Endothelial cell of umbilical vein (primary cell): ENCODE data around the gene CCDC194. TPM values are rescaled to one million over a fixed set of nuclear protein-coding genes. Genes with fewer than 3 reads are reported as not detected.

Experiments
- BruUV-seq: library from RNA; stranded (reverse); fragments of 400-500 nt; replicated peaks from 2 replicates; lab custom pipeline; 2021; lab: Mats Ljungman, UMichigan
- CTCF ChIA-PET: fragments of 300-600, 350-600 bp; sonication (Branson Sonifier 250); formaldehyde crosslinking; loops from one replicate; lab custom pipeline; 2021; ENCODE audit warnings: antibody characterized with exemption, inconsistent platforms; lab: Charles Lee
- POLR2A ChIA-PET: fragments of 300-600, 350-600 bp; sonication (Branson Sonifier 250); formaldehyde crosslinking; loops from one replicate; lab custom pipeline; 2021; ENCODE audit warnings: antibody characterized with exemption, inconsistent platforms; lab: Charles Lee
- DNase-seq: peaks from one replicate; pipeline ENCODE4 v3.0.0-alpha.2; 2011; ENCODE audit warnings: low read depth, low spot score
- FAIRE-seq: peaks from 2 replicates; lab custom pipeline; 2011; peaks lifted over from hg19 to GRCh38; lab: Jason Lieb, UNC
- H2AFZ ChIP-seq: 2 replicates; pipeline ENCODE4 v1.6.0; 2012; ENCODE audit warnings: low read depth, low read length, control low read depth, inconsistent platforms
- H3K27ac ChIP-seq: 2 replicates; pipeline ENCODE4 v1.5.1; 2011; ENCODE audit warnings: low read depth, mild to moderate bottlenecking, control low read depth, low read length, moderate library complexity; ENCODE audit not compliant: insufficient read depth
- H3K27me3 ChIP-seq, 2 experiments: 2 replicates each; pipeline versions ENCODE4 v1.6.0 to v1.6.1; 2011; ENCODE audit warnings: low read length in 2 of 2, mixed read lengths in 1 of 2; ENCODE audit not compliant: control insufficient read depth in 2 of 2, insufficient read depth in 2 of 2
- H3K36me3 ChIP-seq, 2 experiments: 2 replicates in 1 of 2; 3 replicates in 1 of 2; pipeline ENCODE4 v1.5.1; 2011; ENCODE audit warnings: low read length in 2 of 2, mild to moderate bottlenecking in 1 of 2, moderate library complexity in 1 of 2; ENCODE audit not compliant: control insufficient read depth in 2 of 2, insufficient read depth in 2 of 2; ENCODE audit errors: extremely low read depth in 1 of 2
- H3K4me1 ChIP-seq: 3 replicates; pipeline ENCODE4 v1.5.1; 2011; ENCODE audit warnings: mild to moderate bottlenecking, low read length; ENCODE audit not compliant: control insufficient read depth, insufficient read depth; ENCODE audit errors: extremely low read depth
- H3K4me2 ChIP-seq: 2 replicates; pipeline ENCODE4 v1.6.1; 2011; ENCODE audit warnings: low read length, control low read depth, mixed read lengths; ENCODE audit not compliant: insufficient read depth
- H3K4me3 ChIP-seq, 3 experiments: fragments of 200-600 bp in 1 of 3; sonication (generic), shearing (Covaris generic) in 1 of 3; replicated peaks in 1 of 3; 2 replicates each; pipeline ENCODE4 v1.5.1; 2011 to 2016; ENCODE audit warnings: control low read depth in 3 of 3, low read length in 3 of 3, mild to moderate bottlenecking in 2 of 3, inconsistent platforms in 1 of 3, low read depth in 1 of 3, moderate library complexity in 1 of 3; ENCODE audit not compliant: insufficient read depth in 1 of 3
- H3K79me2 ChIP-seq: 2 replicates; pipeline ENCODE4 v1.6.0; 2012; ENCODE audit warnings: low read length, inconsistent platforms; ENCODE audit not compliant: control insufficient read depth, insufficient read depth
- H3K9ac ChIP-seq: replicated peaks from 2 replicates; pipeline ENCODE3; 2011; ENCODE audit warnings: low read length, control low read depth; ENCODE audit not compliant: insufficient read depth; ENCODE audit errors: extremely low read depth
- H3K9me1 ChIP-seq: replicated peaks from 3 replicates; pipeline ENCODE4 v1.6.0; 2011; ENCODE audit warnings: mild to moderate bottlenecking, low read length; ENCODE audit not compliant: control insufficient read depth, insufficient read depth; ENCODE audit errors: extremely low read depth
- H3K9me3 ChIP-seq: replicated peaks from 2 replicates; pipeline ENCODE4 v1.5.1; 2012; ENCODE audit warnings: low read length, inconsistent platforms; ENCODE audit not compliant: control insufficient read depth, insufficient read depth
- H4K20me1 ChIP-seq: replicated peaks from 2 replicates; pipeline ENCODE3; 2011; ENCODE audit warnings: mild to moderate bottlenecking, low read length; ENCODE audit not compliant: control insufficient read depth, insufficient read depth; ENCODE audit errors: extremely low read depth
- CTCF ChIP-seq, 2 donors: IDR thresholded peaks; 1 replicate in 1 of 2; 2 replicates in 1 of 2; pipeline ENCODE4 v1.5.1; 2011; ENCODE audit warnings: low read length in 2 of 2, mild to moderate bottlenecking in 2 of 2, moderate library complexity in 2 of 2, control low read depth in 1 of 2, inconsistent platforms in 1 of 2, low read depth in 1 of 2; ENCODE audit not compliant: insufficient read depth in 1 of 2; ENCODE audit errors: extremely low read depth in 1 of 2
- EZH2 ChIP-seq: IDR thresholded peaks from 2 replicates; pipeline ENCODE4 v1.6.1; 2012; ENCODE audit warnings: borderline replicate concordance, low read depth, mild to moderate bottlenecking, moderate library complexity, low read length, inconsistent platforms; ENCODE audit not compliant: severe bottlenecking
- GATA2 ChIP-seq: IDR thresholded peaks from 2 replicates; pipeline ENCODE4 v1.7.0; 2011; ENCODE audit warnings: low read depth, mild to moderate bottlenecking, moderate library complexity, mixed read lengths, low read length; ENCODE audit not compliant: insufficient read length, insufficient read depth
- JUN ChIP-seq: IDR thresholded peaks from 2 replicates; pipeline ENCODE4 v1.6.1; 2011; ENCODE audit warnings: borderline replicate concordance, low read depth; ENCODE audit not compliant: insufficient read length, insufficient read depth
- MYC ChIP-seq: IDR thresholded peaks from one replicate; pipeline ENCODE4 v1.6.1; 2011; ENCODE audit warnings: mild to moderate bottlenecking, low read depth, low read length
- POLR2A ChIP-seq: IDR thresholded peaks from 2 replicates; pipeline ENCODE4 v1.6.1; 2012; ENCODE audit warnings: low read depth, mild to moderate bottlenecking, control low read depth, low read length
- POLR2AphosphoS5 ChIP-seq: IDR thresholded peaks from 2 replicates; pipeline ENCODE4 v1.6.1; 2012; ENCODE audit warnings: low read depth, mild to moderate bottlenecking, control low read depth, low read length, moderate library complexity; ENCODE audit not compliant: insufficient read depth
- dilution Hi-C: fragments of 300-500 bp; cut with MboI; formaldehyde crosslinking; loops from one replicate; pipeline ENCODE4 v1.15.0; 2019; ENCODE audit warnings: low sequenced_read_pairs; ENCODE audit not compliant: extremely low pct_ligation_motif_present
- intact Hi-C: fragments of 100-400 bp; cut with micrococcal nuclease; formaldehyde crosslinking; loops from one replicate; pipeline ENCODE4 v1.10.0; 2022
- polyA plus RNA-seq, 4 experiments: library from polyadenylated mRNA; depleted of rRNA in 3 of 4; stranded (reverse) in 3 of 4; unstranded in 1 of 4; fragments of >200 nt; gene quantifications; 2 replicates each; pipeline versions ENCODE4 v1.2.1 to v1.2.3, GENCODE V29; 2011 to 2012; ENCODE audit warnings: missing spikeins in 1 of 4
- total RNA-seq: library from RNA; stranded (reverse); gene quantifications from 2 replicates; pipeline ENCODE4 v1.2.3, GENCODE V29; 2021

Gene CCDC194
- total and polyA plus RNA-seq, 2 donors (not counting 3 experiments of a cell fraction or from before 2014, with no cell fraction given): 0.12 TPM; not detected in 1

GRCh38 chr19:17415121-17415520, 21.1 kb upstream of the CCDC194 start:
- Histone ChIP-seq H3K9ac (no peak overlapping the region), H4K20me1 (no peaks in the 10 kb centered on the region), H3K36me3 (no peaks in the 10 kb centered on the region), H3K4me1 (peaks cover 31% of the 10 kb centered on the region), H3K4me2 (no peak overlapping the region), H3K27ac (no peak overlapping the region), H3K79me2 (no peaks in the 10 kb centered on the region), H3K4me3 (no peak overlapping the region), H3K9me1 (no peaks in the 10 kb centered on the region), H2AFZ (no peak overlapping the region), H3K9me3 (no peaks in the 10 kb centered on the region), H3K27me3 (no peaks in the 10 kb centered on the region)
- POLR2A ChIA-PET: no interaction called here
- dilution Hi-C loops (no loop called here), intact Hi-C loops (no loop called here)
- no peak for FAIRE-seq
- CTCF ChIA-PET: interaction anchor here (1.4 kb wide), 1 partner anchor 26 kb away, joined by 3 read pairs; no protein-coding TSS in a partner anchor
- no peak for TF ChIP-seq MYC
- TF ChIP-seq JUN: no peak
- no peak for TF ChIP-seq POLR2AphosphoS5
- no peak for TF ChIP-seq CTCF (IDR thresholded peaks at IDR 0.05; ENCODE audit: extremely low read depth in 1 of 2, insufficient read depth in 1 of 2, low read depth in 1 of 2, low read length in 2 of 2)
- TF ChIP-seq GATA2: no peak
- no peak for TF ChIP-seq POLR2A
- TF ChIP-seq EZH2: no peak
- no peak for DNase-seq
- BruUV-seq: no TSS peak
